Hematopoietic multipotent progenitor cell treated with erythropoietin and hydrocortisone succinate and interleukin-3 and kit ligand, for 8 days (in vitro differentiated cells): ENCODE data around the gene SLC39A11.
"Not testable (repeated sequence)": the region's sequence is repeated elsewhere in the genome, so short reads cannot be mapped to it uniquely, and the experiment has no call there.

Experiments
- DNase-seq: peaks from one replicate; pipeline ENCODE4 v3.0.0-alpha.2; 2015

The SLC39A11 gene, protein sequence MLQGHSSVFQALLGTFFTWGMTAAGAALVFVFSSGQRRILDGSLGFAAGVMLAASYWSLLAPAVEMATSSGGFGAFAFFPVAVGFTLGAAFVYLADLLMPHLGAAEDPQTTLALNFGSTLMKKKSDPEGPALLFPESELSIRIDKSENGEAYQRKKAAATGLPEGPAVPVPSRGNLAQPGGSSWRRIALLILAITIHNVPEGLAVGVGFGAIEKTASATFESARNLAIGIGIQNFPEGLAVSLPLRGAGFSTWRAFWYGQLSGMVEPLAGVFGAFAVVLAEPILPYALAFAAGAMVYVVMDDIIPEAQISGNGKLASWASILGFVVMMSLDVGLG

GRCh38 chr17:73092523-73093135 is at the start of gene SLC39A11:
Gene SLC39A11, minus strand, starts transcription at chr17:73092688. Its CDS starts 3,924 bp downstream, at chr17:73088764.
- peak; percentile 94 for DNase-seq

DNA sequence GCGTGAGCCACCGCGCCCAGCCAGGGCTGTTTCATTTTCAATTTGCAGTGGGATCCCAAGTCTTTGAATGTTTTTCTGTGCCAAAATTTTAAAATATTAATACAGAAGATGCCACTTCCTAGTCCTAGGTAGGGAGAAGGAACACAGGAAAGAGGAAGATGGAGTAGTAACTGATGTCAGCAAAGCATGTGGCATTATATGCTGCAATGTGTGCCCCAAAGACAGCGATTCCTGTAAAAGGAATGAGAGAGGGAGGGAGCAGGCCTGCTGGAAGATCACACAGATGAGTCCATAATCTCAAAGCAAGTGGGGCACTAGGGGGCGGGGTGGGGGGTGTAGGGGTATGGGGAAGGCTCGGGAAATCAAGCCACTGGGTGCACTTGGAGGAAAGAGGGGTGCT is 48.9 kb upstream of the SLC39A11 start:
- DNase-seq, result no peak

- no peak for DNase-seq
Observed at GRCh38 chr17:73140566-73140965, 48.1 kb upstream of the SLC39A11 start.

GRCh38 chr17:73139296-73139695 is 46.8 kb upstream of the SLC39A11 start:
- no peak for DNase-seq

DNA sequence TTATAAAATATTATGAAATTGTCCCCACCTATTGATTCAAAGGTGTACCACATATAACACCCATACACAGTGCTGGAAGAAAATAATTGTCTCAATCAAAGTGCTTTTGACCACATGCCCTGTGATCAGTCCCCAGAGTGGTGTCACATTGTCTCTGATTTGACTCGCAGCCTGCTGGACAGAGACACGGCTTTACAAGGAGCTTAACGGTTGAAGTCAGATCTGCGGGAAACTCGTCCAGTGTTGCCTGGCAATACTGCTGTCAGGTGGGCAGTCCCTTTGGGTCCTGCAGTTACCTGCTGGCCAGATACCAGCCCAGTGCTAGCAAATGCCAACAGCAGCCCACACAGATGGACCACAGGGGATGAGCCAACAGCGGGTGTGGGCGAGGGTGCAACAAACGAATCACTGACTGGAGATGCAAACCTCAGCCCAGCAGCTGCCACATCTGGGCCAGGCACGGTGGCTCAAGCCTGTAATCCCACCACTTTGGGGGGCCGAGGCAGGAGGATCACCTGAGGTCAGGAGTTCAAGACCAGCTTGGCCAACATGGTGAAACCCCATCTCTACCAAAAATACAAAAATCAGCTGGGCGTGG is 46.2 kb upstream of the SLC39A11 start:
- no peak for DNase-seq

DNA sequence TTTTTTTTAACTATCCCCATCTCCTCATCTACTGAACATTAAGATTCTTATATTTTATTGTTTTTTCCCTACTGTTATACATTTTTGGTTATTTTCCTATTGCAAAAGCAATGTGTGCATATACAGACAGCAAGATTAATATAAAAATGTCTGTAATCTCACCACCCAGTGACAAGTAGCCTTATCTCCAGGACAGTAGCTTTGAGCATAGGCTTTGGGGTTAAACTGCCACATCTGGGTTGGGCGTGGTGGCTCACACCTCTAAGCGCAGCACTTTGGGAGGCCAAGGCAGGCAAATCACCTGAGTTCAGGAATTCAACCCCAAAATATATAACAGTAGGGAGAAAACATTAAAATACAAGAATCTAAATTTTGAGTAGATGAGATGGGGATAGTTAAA is 44.9 kb upstream of the SLC39A11 start:
- DNase-seq, result peak; percentile 86

DNA sequence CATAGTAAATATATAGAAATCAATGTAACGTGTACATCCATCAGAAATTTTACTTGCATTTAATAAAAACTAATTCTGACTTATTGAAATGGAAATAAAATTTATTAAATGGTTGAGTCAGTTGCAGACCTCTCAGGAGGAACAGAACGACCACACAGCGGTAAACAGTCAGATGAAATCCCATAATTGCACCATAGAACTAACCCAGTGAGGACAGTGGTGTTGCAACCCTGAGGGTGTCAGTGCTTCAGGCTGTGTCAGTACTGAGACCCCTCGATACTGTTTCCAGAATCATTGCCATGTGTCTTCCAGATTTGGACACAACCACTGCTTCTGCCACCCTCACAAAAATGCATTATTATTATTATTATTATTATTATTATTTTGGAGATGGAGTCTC is 43.3 kb upstream of the SLC39A11 start:
- no peak for DNase-seq

DNA sequence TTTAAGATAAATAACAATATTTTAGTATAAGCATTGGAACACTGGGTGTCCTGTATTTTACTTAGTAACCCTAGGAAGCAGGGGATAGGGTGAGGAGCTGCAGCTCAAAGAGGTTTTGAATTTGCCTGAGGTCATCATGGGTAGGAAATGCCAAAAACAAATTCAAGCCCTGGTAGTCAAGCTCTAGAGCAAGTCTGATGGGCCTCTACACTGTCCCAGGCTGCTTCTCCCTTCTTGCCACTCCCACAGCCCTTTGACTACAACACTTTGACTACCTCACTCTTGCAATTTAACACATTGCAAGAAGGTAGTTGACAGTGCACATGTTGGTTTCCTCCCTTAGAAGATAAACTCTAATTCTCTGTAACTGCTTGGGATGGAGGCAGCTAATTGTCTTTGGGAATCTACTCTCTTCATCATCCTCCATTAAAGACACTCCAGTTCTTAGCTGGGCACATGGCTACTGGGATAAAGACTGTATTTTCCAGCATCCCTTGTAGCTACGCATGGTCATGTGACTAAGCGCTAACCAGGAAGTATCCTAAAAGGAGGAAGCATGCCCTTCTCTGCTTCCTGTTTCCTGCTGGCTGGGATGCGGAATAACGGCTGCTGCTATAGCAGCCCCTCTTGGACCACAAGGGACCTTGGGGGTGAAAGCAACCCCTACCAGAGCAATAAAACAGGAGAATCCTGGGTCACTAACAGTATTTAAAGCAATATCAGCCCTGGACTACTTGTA is 41.6 kb upstream of the SLC39A11 start:
- no peak for DNase-seq

GRCh38 chr17:73132085-73132492 is 39.6 kb upstream of the SLC39A11 start:
- no peak for DNase-seq

- DNase-seq, result not testable (repeated sequence)
Observed at GRCh38 chr17:73131439-73131838, 39.0 kb upstream of the SLC39A11 start.

GRCh38 chr17:73130977-73131376 is 38.5 kb upstream of the SLC39A11 start:
- DNase-seq, result no peak

- no peak for DNase-seq
Observed at GRCh38 chr17:73128496-73128895, 36.0 kb upstream of the SLC39A11 start.

- DNase-seq, result no peak
Observed at GRCh38 chr17:73126716-73127473, 34.4 kb upstream of the SLC39A11 start.

DNA sequence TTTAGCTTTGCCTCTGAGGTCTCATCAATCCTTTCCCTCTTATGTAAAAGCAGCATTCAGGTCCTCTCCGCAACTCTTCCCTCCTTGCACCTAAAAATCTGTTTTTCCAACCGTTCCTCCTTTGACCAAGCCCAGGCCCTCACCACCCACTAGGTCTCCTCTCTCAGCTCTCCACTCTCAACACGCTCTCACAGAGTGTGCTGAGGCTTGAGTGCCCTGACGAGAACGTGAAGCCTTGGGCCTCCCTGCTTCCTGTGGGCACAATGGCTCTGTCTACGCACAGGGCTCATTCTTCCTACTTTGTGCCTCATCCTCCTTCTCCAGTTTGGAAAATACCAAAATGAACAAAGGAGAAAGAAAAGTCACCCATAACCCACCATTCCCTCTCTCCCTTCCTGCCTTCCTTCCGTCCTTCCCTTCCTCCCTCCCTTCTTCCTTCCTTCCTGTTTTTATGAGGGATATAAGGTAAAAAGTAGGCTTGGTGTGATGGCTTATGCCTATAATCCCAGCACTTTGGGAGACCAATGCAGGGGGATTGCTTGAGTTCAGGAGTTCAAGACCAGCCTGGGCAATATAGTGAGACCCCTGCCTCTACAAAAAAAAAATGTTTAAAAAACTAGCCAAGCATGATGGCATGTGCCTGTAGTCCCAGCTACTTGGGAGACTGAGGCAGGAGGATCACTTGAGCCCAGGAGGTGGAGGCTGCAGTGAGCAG is 31.3 kb upstream of the SLC39A11 start:
- DNase-seq, result no peak

DNA sequence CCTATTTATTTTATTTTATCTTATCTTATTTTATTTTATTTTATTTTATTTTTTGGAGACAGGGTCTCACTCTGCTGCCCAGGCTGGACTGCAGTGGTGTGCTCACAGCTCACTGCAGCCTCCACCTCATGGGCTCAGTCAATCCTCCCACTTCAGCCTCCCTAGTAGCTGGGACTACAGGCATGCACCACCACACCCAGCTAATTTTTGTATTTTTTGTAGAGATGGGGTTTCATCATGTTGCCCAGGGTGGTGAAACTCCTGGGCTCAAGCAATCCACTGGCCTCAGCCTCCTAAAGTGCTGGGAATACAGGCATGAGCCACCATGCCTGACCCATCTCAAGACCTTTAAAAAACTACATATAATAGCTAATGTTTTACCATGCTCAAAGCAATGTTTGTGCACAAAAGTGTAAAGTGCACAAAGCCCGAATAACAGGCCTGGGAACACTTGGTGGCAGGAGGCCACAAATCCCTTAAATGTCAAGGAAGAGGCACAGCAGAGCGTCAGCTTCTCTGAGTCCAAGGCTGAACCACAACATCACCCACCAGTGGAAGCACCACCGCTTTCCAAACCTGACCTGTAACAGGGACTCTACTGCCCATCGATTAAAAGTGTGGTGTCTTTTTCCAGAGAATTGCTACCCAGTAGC is 30.6 kb upstream of the SLC39A11 start:
- no peak for DNase-seq

- no peak for DNase-seq
Observed at GRCh38 chr17:73121506-73121905, 29.0 kb upstream of the SLC39A11 start.

GRCh38 chr17:73119631-73120030 is 27.1 kb upstream of the SLC39A11 start:
- no peak for DNase-seq

GRCh38 chr17:73118951-73119391 is 26.5 kb upstream of the SLC39A11 start:
- DNase-seq, result no peak

- DNase-seq, result no peak
Observed at GRCh38 chr17:73118139-73118538, 25.7 kb upstream of the SLC39A11 start.

DNA sequence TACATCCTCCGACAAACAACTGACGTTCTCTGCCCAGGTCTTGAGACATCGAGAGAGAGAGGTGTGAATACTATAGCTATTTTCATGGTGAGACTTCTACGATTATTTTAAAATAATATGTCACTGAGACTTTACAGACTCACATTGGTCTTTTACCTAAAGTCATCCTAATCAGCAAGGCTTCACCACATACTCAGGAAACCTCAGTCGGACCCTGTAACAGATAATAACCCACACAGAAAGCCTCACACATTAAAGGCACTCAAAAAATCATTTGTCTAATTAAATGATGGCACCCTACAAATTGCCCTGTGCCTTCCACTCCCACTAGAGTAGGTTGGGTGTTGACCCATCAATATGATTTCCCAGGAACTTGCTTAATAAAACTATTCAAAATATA is 19.8 kb upstream of the SLC39A11 start:
- no peak for DNase-seq

DNA sequence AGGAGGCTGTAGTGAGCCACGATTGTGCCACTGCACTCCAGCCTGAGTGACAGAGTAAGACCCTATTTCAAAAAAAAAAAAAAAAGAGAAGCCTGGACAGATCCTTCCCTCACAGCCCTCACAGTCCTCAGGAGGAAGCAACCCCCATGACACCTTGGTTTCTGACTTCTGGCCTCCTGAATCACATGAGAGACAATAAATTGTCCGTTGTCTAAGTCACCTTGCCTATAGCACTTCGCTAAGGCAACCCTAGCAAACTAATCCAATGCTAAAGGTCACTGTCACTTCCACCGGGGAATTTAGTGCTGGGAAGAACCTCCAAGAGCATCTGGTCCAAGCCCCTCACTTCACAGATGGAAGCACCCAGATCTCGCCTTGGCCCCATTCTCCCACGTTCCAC is 18.9 kb upstream of the SLC39A11 start:
- DNase-seq, result no peak
